ENCODE data around the gene WHAMM.
A peak's percentile ranks its signal among the peaks of the same experiment; 100 is the strongest.
"Not testable (repeated sequence)": the region's sequence is repeated elsewhere in the genome, so short reads cannot be mapped to it uniquely, and the experiment has no call there.

WHAMM gene

GRCh38 chr15:82809308-82810060, at the start of gene WHAMM:
TSS of gene WHAMM (plus strand) at chr15:82809628. CDS start at chr15:82809727, 99 bp downstream.
- peak; percentile 83 for DNase-seq

- DNase-seq = no peak
Observed at GRCh38 chr15:82763361-82764116, 45.9 kb upstream of the WHAMM start.

- no peak for DNase-seq
Observed at GRCh38 chr15:82764117-82764490, 45.3 kb upstream of the WHAMM start.

GRCh38 chr15:82764740-82765139, 44.7 kb upstream of the WHAMM start:
- no peak for DNase-seq

GRCh38 chr15:82766201-82766600, 43.2 kb upstream of the WHAMM start:
- DNase-seq = not testable (repeated sequence)

- no peak for DNase-seq
Observed at GRCh38 chr15:82767163-82767829, 42.1 kb upstream of the WHAMM start.

- no peak for DNase-seq
Observed at GRCh38 chr15:82768414-82769054, 40.9 kb upstream of the WHAMM start.

GRCh38 chr15:82771789-82772607, 37.4 kb upstream of the WHAMM start:
- DNase-seq = no peak

GRCh38 chr15:82774496-82774895, 34.9 kb upstream of the WHAMM start:
- no peak for DNase-seq

- no peak for DNase-seq
Observed at GRCh38 chr15:82778755-82779154, 30.7 kb upstream of the WHAMM start.

- DNase-seq = no peak
Observed at GRCh38 chr15:82781349-82781748, 28.1 kb upstream of the WHAMM start.

GRCh38 chr15:82788496-82788895, 20.9 kb upstream of the WHAMM start:
- DNase-seq = no peak

- DNase-seq = no peak
Observed at GRCh38 chr15:82789491-82789890, 19.9 kb upstream of the WHAMM start.

- no peak for DNase-seq
Observed at GRCh38 chr15:82790321-82790720, 19.1 kb upstream of the WHAMM start.

GRCh38 chr15:82792068-82792467, 17.4 kb upstream of the WHAMM start:
- DNase-seq = no peak

- no peak for DNase-seq
Observed at GRCh38 chr15:82793737-82794136, 15.7 kb upstream of the WHAMM start.

GRCh38 chr15:82798104-82798503, 11.3 kb upstream of the WHAMM start:
- DNase-seq = no peak

GRCh38 chr15:82798531-82799166, 10.8 kb upstream of the WHAMM start:
- no peak for DNase-seq

GRCh38 chr15:82799183-82799841, 10.1 kb upstream of the WHAMM start:
- no peak for DNase-seq

- DNase-seq = no peak
Observed at GRCh38 chr15:82802497-82802896, 6.9 kb upstream of the WHAMM start.

Measured in NCI-H2081 treated with DMSO at 0.1 percent for 48 hours (cell line).